Midbrain (tissue), 1 donor: ENCODE measurements around the gene PRDX3.

Experiments used
- DNase-seq: peaks from one replicate; lab custom pipeline; 2025; lab: John Stamatoyannopoulos, UW

PRDX3 gene

GRCh38 chr10:119129721-119130120, 48.9 kb downstream of the PRDX3 start:
- DNase-seq: no peak

- DNase-seq: no peak
Observed at GRCh38 chr10:119125942-119126341, 52.7 kb downstream of the PRDX3 start.

GRCh38 chr10:119120875-119121274, 57.7 kb downstream of the PRDX3 start:
- no peak for DNase-seq

GRCh38 chr10:119120413-119120867, 58.2 kb downstream of the PRDX3 start:
- DNase-seq: no peak

- no peak for DNase-seq
Observed at GRCh38 chr10:119119400-119119799, 59.2 kb downstream of the PRDX3 start.

- DNase-seq: no peak
Observed at GRCh38 chr10:119118231-119118630, 60.4 kb downstream of the PRDX3 start.
